Stimulated activated CD8-positive, alpha-beta memory T cell treated with anti-CD3 and anti-CD28 coated beads, Interleukin-2, amount 100 ng/mL, for 1 hour (primary cell): ENCODE data around the gene PKLR.
A peak's percentile ranks its signal among the peaks of the same experiment; 100 is the strongest.

ENCODE experiments used
- DNase-seq, 2 donors: peaks; one replicate each; pipeline ENCODE4 v3.0.0-alpha.2; 2020; ENCODE audit warnings: low read depth in 2 of 2

PKLR gene

DNA sequence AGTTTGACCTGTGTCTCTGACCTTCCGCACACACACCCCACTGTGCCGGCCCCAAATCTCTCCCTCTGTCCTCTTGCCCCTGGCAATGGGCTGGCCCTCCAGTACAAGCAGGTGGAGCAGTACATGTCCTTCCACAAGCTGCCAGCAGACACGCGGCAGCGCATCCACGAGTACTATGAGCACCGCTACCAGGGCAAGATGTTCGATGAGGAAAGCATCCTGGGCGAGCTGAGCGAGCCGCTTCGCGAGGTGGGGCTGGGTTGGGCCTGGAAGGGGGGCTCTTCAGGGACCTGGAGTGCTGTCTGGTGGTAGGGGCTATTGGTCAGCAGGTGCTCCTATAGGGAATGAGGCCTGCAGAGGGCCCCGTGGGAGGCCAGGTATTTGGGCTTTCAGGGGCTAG lies 16.2 kb downstream of the PKLR start:
- no peak for DNase-seq

DNA sequence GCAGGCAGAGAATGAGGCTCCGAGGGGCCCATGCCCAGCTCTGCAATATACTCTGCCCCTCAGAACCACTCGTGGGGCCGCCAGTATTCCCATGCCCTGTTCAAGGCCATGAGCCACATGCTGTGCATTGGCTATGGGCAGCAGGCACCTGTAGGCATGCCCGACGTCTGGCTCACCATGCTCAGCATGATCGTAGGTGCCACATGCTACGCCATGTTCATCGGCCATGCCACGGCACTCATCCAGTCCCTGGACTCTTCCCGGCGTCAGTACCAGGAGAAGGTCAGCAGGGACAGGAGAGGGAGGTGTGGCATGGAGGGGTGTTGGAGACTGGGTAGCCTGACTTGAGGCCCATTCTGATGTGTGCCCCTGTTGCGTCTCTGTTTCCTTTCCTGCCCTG lies 16.8 kb downstream of the PKLR start:
- DNase-seq = no peak

DNA sequence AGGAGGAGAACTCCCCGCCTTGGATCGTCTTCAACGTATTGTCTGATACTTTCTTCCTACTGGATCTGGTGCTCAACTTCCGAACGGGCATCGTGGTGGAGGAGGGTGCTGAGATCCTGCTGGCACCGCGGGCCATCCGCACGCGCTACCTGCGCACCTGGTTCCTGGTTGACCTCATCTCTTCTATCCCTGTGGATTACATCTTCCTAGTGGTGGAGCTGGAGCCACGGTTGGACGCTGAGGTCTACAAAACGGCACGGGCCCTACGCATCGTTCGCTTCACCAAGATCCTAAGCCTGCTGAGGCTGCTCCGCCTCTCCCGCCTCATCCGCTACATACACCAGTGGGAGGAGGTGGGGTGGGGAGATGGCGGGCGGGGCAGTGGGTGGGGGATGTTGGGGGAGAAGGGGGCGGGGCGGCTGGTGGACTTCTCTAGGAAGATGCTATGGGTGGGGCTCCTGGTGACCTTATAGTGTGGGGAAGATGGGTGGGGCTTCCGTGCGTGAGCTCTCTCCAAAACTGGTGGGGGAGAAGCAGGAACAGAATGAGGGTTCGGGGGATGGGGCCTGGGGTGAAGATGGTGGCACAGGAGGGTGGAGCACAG lies 18.6 kb downstream of the PKLR start:
- no peak for DNase-seq

DNA sequence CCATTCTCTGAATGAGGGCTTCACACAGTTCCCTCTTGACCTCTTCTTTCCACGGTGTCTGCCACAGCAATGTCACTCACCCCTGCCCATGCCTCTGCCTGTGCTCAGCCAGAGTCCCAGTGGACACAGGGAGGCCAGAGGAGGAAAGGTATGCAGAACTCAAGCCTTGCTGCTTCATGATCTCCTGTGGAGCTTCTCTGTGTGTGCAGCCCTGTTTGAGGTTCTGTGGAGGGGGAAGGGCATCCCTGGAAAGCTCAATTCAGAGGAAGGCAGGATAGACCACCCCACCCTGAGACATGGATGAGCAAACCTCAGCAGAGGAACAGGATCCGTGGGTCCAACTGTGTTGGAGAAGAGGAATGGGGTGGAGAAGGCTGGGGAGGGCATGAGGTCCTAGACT lies 22.0 kb downstream of the PKLR start:
- DNase-seq = no peak

DNA sequence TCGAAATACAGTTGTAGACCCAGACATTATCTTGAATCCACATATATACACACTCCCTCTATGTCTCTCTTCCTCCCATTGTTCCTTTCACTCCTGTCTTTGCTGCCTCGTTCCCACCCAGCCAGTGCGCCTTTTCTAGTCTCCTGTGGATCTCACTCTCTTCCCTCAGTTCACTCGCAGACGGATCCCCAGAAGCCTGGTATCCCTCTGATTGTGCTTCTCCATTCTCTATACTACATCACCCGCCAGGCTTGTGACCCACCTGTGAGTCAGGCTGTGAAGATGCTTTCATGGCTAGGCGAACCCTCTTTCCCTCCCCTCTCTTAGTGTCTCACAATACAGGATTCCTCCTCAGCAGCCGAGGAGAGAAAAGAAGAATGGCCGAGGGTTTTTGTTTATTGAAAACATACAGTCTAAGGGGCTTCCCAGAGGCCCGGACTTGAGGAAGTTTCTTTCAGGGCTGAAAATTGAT lies 22.5 kb downstream of the PKLR start:
- no peak for DNase-seq

DNA sequence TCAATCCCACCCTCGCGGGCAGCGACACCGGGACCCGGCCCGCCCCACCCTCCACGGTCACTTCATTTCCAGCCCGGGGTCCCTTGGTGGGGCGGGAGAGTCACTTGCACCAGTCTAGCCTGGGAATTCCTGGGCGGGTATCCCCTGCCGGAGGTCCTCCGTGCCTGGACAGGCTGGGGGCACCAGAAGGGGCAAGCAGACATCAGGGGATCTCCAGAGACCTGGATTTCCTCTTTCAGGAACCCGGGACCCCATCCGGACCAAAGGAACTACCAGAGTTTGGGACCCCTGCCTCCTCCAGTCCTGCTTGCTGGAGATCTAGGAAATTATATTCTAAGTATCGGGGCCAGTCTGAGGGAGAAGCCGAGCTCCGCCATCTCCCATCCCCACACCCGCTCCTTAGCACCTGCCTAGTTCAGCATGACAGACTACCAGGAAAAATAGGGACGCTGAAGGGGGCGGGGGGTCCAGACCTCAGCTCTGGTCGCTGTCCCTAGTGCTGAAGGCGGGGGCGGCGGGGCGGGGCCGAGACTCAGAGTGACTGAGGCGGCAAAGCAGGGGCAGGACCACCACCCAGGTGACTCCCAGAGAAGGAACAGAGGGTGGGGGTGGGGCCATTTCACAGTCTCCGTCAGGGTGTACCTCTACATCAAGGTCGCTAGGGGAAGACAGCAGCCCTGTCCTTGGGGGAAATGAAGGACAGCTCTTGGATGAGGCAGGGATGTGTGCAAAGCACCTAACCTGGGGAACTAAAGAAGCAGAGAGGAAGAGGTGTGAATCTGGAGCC lies 23.1 kb downstream of the PKLR start:
- peak; percentile 42 to 44 for DNase-seq

DNA sequence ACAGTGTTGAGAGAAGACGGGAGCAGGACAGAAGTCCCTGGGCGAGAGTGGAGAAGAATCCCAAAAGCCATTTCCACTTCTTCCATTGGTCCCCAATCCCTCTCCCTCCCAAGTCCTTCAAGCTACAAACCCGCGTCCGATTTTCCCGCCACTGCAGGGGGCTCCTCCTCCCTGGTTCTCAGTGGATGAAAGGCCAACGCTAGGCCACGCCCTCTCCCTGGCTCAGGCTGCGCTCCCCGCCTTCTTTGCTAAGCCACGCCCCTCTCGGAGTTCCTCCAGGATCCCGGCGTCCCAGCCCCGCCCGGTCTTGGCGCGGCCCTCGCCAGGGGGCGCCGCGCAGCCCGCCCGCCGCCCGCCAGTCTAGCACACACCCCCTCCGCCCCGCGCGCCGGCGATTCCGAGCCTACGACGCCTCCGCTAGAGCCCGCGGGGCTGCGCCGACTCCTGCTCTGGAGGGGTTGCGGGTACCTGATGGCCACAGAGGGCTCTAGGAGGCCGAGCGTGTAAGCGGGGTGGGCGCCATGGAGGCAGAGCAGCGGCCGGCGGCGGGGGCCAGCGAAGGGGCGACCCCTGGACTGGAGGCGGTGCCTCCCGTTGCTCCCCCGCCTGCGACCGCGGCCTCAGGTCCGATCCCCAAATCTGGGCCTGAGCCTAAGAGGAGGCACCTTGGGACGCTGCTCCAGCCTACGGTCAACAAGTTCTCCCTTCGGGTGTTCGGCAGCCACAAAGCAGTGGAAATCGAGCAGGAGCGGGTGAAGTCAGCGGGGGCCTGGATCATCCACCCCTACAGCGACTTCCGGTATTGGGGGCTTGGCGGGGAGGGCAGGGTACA lies 24.0 kb downstream of the PKLR start, which contains the start of gene HCN3:
HCN3 (plus strand) TSS at position 394 of the 832 bp plus-strand sequence; CDS start at position 522, 128 bp downstream.
- peak; percentile 76 to 88 for DNase-seq

DNA sequence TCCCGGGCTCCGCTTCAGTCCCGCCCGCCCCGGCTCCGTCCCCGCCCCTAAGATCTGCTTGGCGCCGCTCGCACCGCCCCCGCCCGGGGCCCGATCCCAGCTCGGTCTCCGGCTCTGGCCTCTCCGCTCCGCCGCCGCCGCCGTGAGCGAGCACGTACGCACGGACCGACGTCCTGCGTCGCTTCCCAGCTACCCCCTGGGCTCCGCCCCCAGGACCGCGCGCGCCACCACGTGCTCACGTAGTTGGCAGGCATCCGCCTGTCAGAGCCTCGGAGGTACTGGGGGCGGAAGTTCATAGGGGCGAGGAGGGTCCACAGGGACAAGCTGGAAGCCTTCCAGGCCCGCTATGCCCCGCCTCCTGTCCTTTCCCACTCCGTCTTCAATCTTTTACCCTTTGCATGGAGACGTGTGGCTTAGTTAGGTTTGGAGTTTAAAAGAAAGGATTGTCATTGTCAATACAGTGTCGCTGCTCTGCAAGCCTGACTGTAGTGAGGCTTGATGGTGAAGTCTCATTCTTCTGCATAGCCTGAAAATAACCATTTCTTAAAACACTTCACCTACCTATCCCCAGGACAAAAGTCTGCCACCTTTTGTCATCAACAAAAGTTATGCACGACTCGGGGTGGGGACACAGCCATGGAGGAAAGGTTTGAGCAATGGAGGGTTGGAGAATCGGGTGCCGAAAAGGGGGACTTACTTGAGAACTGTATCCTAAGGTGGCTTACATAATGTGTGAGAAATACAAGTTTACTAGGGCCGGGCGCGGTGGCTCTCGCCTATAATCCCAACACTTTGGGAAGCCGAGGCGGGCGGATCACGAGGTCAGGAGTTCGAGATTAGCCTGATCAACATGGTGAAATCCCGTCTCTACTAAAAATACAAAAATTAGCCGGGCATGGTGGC lies 27.6 kb downstream of the PKLR start, which contains the start of gene CLK2:
CLK2 (minus strand) TSS at position 162 of the 903 bp plus-strand sequence. CDS start 2,527 bp downstream, outside the sequence.
- DNase-seq = peak; percentile 88 to 91

DNA sequence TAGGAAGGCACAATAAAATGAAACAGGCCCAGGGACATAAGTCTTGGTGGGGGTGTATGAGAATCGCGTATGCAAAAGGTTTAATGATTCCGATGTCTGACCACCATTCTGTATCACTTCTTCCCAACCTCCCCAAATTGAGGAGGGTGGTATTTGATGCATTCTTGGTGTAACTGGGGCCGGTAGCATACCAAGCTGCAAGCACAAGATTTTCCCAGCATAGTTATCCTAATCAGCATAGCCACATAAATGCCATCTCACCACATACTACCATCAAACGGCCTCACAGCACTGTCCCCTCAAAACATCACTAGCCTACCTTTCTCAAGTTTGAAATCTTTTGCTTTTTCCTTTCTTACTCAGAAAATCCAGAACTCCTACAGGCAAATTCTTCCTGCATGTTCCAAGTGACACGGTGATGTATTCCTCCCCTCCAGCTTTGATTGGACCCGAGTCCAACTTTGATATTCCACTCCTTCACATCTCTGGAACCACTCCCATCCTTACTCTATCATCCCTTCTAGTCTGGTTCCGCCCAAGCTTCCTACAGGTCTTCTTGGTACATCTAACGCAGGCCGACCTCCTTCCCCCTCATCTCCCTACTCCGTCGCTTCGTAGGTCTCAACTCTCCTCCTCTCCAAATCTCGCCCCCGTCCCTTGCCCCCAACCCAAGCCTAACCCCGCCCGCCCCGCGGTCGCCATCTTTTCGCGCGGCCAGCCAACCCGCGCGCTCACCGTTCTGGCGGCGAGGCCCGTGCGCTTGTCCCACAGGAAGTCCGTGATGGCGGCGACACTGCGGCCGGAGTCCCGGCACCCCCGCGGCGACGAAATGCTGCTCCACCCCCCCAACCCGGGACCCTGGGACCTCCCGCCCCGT lies 28.5 kb downstream of the PKLR start:
- no peak for DNase-seq

DNA sequence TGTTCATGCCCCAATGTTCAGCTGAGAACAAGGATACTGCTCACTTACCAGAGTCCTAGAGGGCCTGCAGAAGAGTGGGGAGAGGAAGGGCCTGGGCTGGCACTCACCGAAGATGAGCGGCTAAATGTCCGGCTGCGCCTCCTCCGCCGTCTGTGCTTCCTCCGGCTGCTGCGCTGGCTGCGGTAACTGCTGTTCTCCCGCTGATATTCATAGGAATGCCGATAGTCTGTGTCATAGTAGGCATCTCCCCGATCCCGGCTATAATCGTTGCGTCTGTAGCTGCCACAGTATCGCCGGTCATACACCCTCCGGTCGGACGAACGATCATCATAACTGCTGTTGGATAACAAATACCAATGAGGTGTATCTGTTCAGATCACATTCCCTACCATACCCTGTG lies 31.9 kb downstream of the PKLR start:
- DNase-seq = no peak

DNA sequence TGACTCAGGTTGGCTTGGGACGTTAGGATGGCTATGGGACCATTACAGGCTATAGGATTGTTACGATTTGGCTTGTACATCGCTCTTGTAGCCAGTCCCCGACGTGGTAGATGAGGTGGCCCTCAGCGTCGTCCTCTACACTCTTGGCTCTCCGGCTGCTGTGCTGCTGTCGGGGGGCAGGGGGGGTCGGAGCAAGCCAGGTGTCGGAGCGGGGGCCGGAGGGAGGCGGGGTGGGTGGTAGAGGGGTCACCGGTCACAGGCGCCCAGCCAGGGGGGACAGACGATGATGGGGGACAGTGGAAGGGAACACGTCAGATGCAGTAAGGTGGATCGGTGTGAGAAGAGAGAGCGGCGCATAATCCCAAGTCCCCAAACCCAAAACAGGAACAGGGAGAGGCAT lies 32.6 kb downstream of the PKLR start:
- DNase-seq = no peak

DNA sequence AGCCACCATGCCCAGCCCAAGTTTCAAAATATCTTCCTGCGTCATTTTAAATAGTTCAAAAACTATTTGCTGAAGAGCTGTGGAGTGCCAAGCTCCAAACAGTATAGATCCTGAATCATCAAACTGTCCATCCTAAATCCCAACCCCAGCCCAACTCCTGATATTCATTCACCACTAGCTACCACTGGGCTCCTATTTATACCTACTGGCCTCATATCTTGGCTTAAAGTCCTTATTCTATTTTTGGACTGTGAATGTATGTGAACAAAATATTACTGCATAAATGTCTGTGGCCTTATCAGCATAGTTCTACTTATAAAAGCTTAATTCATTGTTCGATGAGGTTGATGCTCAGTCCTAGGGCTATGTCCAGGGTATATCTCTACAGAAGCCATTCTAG lies 33.9 kb downstream of the PKLR start:
- no peak for DNase-seq

DNA sequence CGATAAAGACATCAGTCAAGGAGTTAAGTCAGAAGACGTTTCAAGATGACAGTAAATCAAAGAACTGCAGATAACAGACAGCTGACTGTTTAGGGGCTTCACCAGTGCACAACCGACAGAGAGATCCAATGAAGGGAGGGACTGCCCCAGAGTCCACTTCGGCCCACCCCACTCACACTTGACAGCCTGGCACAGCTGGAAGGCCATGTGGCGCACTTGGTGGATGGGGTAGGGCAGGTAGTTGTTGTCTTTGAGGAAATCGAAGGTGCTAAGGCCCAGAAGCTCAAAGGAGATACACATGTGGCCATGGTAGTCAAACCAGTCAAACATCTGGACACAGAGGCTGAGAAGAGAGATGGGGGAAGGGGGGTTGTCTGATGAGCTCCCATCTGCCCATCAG lies 34.7 kb downstream of the PKLR start:
- no peak for DNase-seq

DNA sequence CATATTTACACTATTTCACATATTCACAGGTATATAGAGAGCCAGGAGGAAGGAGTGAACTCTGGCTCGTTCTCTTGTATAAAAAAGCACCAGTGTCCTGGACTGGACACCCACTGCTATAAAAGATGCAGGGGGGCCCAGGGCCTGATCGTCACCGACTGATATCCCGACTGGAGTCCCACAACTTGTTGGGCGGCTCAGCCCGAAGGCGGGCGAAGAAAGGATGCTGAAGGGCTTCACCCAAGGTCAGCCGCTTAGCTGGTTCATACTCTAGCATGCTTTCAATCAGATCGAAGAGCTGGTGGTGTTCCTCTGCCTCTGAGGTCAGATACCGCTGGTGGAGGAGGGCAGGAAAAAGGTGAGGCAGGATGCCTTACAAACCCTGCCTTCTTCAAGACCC lies 38.2 kb downstream of the PKLR start:
- no peak for DNase-seq

DNA sequence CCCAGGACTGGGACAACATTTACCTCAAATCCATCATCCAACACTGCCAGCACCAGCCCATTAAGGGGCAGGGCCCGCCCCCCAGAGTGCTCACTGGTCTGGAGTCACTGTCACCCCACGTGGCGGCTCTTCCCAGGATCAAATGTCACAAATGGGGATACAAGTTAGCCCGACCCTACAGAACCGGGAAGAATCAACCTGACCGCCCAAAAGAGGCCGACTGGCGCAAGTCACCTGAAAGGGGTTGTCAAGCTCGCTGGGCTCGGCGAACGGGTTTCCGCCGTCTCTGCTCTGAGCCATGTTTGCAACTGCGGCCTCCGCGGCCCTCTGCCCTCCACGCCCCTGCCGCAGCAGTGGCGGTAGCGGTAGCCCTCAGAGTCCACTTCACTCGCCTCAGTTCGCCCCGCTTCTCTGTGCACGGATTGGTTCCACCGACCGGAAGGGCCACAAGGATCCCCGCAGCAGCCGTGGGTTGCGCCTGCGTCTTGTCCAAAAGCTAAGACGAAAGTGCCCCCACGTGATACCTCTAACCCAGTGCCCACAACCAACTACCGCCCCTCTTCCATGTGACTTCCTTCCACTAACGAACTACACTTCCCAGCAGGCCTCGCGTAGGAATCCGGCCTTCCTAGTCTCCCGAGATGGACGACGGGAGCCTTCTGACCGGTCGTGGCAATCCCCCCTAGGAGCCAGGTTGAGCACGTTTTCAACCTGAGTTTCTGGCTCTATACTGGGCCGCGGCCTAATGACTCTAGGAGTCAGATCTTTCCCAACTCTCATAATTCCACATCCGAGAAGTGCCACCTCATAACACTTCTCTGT lies 39.2 kb downstream of the PKLR start, which contains the start of gene SCAMP3:
SCAMP3 (minus strand) TSS at position 509 of the 822 bp plus-strand sequence; CDS start at position 300, 209 bp downstream.
- peak; percentile 72 to 75 for DNase-seq

DNA sequence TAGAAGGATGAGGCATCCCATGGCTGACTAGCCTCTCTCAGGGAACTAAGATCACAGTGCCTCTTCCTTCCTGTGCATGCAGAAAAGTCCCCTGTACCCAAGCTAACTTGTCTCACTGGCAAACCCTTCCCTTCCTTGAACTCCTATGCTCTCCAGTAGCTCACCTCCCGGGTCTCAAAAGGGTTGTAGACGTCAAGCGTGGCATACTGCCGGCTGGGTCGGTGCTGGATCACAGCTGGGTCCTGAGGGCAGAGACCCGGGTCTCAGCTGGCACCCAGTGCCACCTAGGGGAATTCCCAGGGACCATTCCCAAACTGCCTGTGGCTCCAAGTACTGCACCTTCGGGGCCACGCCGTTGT lies 39.8 kb downstream of the PKLR start:
- no peak for DNase-seq

DNA sequence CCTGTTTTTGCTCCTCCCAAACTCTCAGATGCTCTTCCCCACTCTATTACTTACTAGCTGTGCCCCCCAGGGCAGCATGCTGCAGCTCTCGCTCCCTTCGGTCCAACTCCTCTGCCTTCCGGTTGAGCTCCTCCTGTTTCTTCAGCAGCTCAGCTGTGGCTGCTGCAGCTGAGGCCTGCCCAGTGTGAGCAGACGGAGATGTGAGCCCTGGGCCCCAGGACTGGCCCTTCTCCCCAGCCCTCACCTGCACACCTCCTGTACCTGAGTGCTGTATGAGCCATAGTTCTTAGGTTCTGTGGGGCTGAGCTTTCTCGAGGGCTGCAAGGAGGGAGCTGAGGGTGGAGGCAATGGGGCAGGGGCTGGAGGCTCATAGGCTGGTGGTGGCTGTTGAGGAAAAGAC lies 41.0 kb downstream of the PKLR start:
- no peak for DNase-seq

DNA sequence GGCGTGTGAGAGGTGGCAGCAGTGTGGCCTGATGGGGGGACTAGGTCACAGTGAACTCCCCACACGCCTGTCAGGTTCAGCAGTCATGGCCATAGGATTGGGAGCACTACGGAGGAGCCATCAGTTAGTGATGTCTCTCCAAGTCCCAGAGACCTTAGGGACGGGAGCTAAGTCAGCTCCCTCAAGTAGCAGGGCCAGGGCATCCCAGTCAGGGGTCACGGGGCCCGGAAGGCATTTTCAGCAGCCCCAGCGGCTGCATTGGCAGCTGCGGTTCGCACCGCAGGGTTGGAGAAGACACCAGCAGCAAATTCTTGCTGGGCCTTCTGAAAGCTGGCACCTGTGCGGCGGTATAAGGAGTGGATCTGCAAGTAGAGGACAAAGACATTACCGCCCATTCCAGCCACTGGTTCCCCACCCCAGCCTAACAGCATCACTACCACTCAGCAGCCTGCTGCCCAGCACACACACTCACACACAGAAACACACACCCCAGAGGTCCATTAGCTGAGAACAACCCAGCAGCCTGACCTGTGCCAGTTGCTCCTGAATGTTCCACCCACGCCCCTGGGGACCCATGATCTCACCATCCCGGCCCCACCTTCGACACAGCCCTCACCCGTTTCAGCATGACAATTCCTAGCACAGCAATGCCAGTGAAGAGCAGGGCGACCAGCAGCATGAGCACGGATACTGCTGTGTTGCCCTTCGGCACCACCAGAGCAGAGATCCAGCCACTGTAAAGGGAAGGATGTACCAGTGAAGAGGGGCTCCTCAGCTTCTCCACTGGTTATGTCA lies 45.0 kb downstream of the PKLR start:
- no peak for DNase-seq
